Suppressor macrophage treated with lipopolysaccharide for 4 hours (primary cell): ENCODE measurements around the gene RPS6KA5.
A peak's percentile ranks its signal among the peaks of the same experiment; 100 is the strongest.
"Not testable (repeated sequence)": the region's sequence is repeated elsewhere in the genome, so short reads cannot be mapped to it uniquely, and the experiment has no call there.

Experiments used
- DNase-seq: peaks from one replicate; pipeline ENCODE4 v3.0.0-alpha.2; 2020

RPS6KA5 gene

GRCh38 chr14:90981636-90982035, 78.8 kb downstream of the RPS6KA5 start:
- DNase-seq: no peak

GRCh38 chr14:90980636-90981035, 79.8 kb downstream of the RPS6KA5 start:
- not testable (repeated sequence) for DNase-seq

- DNase-seq: no peak
Observed at GRCh38 chr14:90979515-90979914, 80.9 kb downstream of the RPS6KA5 start.

- DNase-seq: no peak
Observed at GRCh38 chr14:90976101-90976500, 84.3 kb downstream of the RPS6KA5 start.

GRCh38 chr14:90971687-90972086, 88.8 kb downstream of the RPS6KA5 start:
- no peak for DNase-seq

GRCh38 chr14:90970167-90970600, 90.3 kb downstream of the RPS6KA5 start:
- peak; percentile 69 for DNase-seq

GRCh38 chr14:90969531-90970166, 90.8 kb downstream of the RPS6KA5 start:
- DNase-seq: peak; percentile 77

GRCh38 chr14:90968025-90968424, 92.4 kb downstream of the RPS6KA5 start:
- DNase-seq: peak; percentile 35

GRCh38 chr14:90966493-90966892, 93.9 kb downstream of the RPS6KA5 start:
- no peak for DNase-seq

GRCh38 chr14:90965765-90966164, 94.7 kb downstream of the RPS6KA5 start:
- no peak for DNase-seq

- no peak for DNase-seq
Observed at GRCh38 chr14:90963343-90963742, 97.1 kb downstream of the RPS6KA5 start.

- DNase-seq: no peak
Observed at GRCh38 chr14:90962505-90963109, 97.8 kb downstream of the RPS6KA5 start.

- DNase-seq: no peak
Observed at GRCh38 chr14:90960818-90961217, 99.6 kb downstream of the RPS6KA5 start.

GRCh38 chr14:90959344-90959743, 101.1 kb downstream of the RPS6KA5 start:
- DNase-seq: no peak

- no peak for DNase-seq
Observed at GRCh38 chr14:90956273-90956672, 104.2 kb downstream of the RPS6KA5 start.

- DNase-seq: not testable (repeated sequence)
Observed at GRCh38 chr14:90953643-90954042, 106.8 kb downstream of the RPS6KA5 start.

- no peak for DNase-seq
Observed at GRCh38 chr14:90943367-90943766, 117.1 kb downstream of the RPS6KA5 start.

- no peak for DNase-seq
Observed at GRCh38 chr14:90942511-90942910, 117.9 kb downstream of the RPS6KA5 start.

- no peak for DNase-seq
Observed at GRCh38 chr14:90941706-90942105, 118.7 kb downstream of the RPS6KA5 start.

- no peak for DNase-seq
Observed at GRCh38 chr14:90940318-90940962, 120.0 kb downstream of the RPS6KA5 start.

- not testable (repeated sequence) for DNase-seq
Observed at GRCh38 chr14:90939252-90939795, 121.1 kb downstream of the RPS6KA5 start.

- DNase-seq: no peak
Observed at GRCh38 chr14:90938615-90939014, 121.8 kb downstream of the RPS6KA5 start.

- DNase-seq: no peak
Observed at GRCh38 chr14:90936757-90937440, 123.5 kb downstream of the RPS6KA5 start.
